Osteoblast (primary cell): ENCODE data around the gene USF2. TPM values are rescaled to one million over a fixed set of nuclear protein-coding genes. Genes with fewer than 3 reads are reported as not detected.
A peak's percentile ranks its signal among the peaks of the same experiment; 100 is the strongest.

Experiments
- DNase-seq: peaks from one replicate; pipeline ENCODE4 v3.0.0; 2011; ENCODE audit warnings: low spot score, mixed read lengths; ENCODE audit not compliant: insufficient read length; ENCODE audit errors: missing footprints
- H2AFZ ChIP-seq: 2 replicates; pipeline ENCODE4 v1.6.0; 2011; ENCODE audit warnings: mild to moderate bottlenecking, low read length
- H3K27ac ChIP-seq: 2 replicates; pipeline ENCODE4 v1.5.1; 2011; ENCODE audit warnings: mild to moderate bottlenecking, low read depth, low read length, moderate library complexity
- H3K27me3 ChIP-seq: 2 replicates; pipeline ENCODE4 v1.6.0; 2012; ENCODE audit warnings: mild to moderate bottlenecking, control low read depth, inconsistent platforms, low read length, moderate library complexity; ENCODE audit not compliant: insufficient read depth
- H3K36me3 ChIP-seq: 2 replicates; pipeline ENCODE4 v1.5.1; 2011; ENCODE audit warnings: mild to moderate bottlenecking, low read length, control low read depth, moderate library complexity; ENCODE audit not compliant: insufficient read depth
- H3K4me1 ChIP-seq: 2 replicates; pipeline ENCODE4 v1.5.1; 2011; ENCODE audit warnings: mild to moderate bottlenecking, low read length, control low read depth, moderate library complexity; ENCODE audit not compliant: insufficient read depth
- H3K4me2 ChIP-seq: 2 replicates; pipeline ENCODE4 v1.6.0; 2011; ENCODE audit warnings: mild to moderate bottlenecking, low read length; ENCODE audit not compliant: insufficient read depth
- H3K4me3 ChIP-seq: fragments of 200-600 bp; sonication (generic); 3 replicates; pipeline ENCODE4 v1.5.1; 2012; ENCODE audit warnings: mild to moderate bottlenecking, low read length, inconsistent platforms; ENCODE audit not compliant: insufficient read depth
- H3K79me2 ChIP-seq: 2 replicates; pipeline ENCODE4 v1.6.0; 2012; ENCODE audit warnings: mild to moderate bottlenecking, low read length, control low read depth, inconsistent platforms; ENCODE audit not compliant: insufficient read depth
- H3K9me3 ChIP-seq: 2 replicates; pipeline ENCODE4 v1.5.1; 2011; ENCODE audit warnings: low read depth, low read length, control low read depth
- H4K20me1 ChIP-seq: 2 replicates; pipeline ENCODE4 v1.6.0; 2012; ENCODE audit warnings: mild to moderate bottlenecking, low read length, control low read depth; ENCODE audit not compliant: insufficient read depth
- total RNA-seq: library from RNA; depleted of rRNA; stranded (reverse); fragments of >200 nt; gene quantifications from 2 replicates; pipeline ENCODE4 v1.2.3, GENCODE V29; 2012
- TF ChIP-seq, protein P1 (sequence below): IDR thresholded peaks from 2 replicates; pipeline ENCODE4 v1.5.1; 2011; ENCODE audit warnings: mild to moderate bottlenecking, low read depth, low read length, moderate library complexity; ENCODE audit errors: extremely low read depth

USF2 gene
- total RNA-seq, 1 donor: 66.2 TPM

DNA sequence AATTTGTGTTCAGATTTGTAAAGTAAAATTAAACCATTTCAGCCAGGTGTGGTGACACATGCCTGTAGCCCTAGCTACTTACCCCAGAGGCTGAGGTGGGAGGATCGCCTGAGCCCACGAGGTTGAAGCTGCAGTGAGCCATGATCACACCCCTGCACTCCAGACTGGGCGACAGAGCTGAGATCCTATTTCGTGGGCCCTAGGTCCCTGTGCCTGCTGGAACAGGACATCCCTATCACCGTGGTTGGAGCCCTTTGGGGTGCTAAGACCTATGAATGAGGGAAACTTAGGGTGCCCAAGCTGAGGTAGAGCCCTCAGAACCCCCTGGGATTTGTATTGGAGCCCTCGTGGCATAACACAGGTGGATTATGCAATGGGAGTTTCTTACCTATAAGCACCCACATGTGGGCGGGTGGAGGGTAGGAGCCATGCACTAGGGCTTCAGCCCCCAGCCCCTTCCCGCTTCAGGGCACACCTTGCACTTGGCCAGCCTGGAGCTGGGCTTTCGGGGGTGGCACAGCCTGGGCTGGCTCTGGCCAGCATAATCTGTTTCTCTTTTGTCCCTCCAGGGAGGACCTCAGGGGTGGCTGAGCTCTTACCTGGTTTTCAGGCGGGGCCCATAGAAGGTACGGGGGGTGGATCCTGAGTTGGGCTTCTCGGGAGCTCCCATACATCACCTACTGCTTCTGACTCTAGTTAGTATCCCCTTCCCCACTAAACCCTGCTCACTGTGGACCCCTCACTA lies 7.2 kb upstream of the USF2 start:
- Histone ChIP-seq H4K20me1 (peaks cover 7% of the 10 kb centered on the region), H3K4me3 (no peak overlapping the region), H3K79me2 (no peaks in the 10 kb centered on the region), H3K27ac (no peak overlapping the region), H3K9me3 (no peaks in the 10 kb centered on the region), H3K27me3 (peaks cover 13% of the 10 kb centered on the region), H3K4me1 (peaks cover under 1% of the 10 kb centered on the region), H3K4me2 (no peak overlapping the region), H3K36me3 (no peaks in the 10 kb centered on the region), H2AFZ (no peak overlapping the region)
- DNase-seq: peak; percentile 53
- TF ChIP-seq, protein P1, sequence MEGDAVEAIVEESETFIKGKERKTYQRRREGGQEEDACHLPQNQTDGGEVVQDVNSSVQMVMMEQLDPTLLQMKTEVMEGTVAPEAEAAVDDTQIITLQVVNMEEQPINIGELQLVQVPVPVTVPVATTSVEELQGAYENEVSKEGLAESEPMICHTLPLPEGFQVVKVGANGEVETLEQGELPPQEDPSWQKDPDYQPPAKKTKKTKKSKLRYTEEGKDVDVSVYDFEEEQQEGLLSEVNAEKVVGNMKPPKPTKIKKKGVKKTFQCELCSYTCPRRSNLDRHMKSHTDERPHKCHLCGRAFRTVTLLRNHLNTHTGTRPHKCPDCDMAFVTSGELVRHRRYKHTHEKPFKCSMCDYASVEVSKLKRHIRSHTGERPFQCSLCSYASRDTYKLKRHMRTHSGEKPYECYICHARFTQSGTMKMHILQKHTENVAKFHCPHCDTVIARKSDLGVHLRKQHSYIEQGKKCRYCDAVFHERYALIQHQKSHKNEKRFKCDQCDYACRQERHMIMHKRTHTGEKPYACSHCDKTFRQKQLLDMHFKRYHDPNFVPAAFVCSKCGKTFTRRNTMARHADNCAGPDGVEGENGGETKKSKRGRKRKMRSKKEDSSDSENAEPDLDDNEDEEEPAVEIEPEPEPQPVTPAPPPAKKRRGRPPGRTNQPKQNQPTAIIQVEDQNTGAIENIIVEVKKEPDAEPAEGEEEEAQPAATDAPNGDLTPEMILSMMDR: no peak

DNA sequence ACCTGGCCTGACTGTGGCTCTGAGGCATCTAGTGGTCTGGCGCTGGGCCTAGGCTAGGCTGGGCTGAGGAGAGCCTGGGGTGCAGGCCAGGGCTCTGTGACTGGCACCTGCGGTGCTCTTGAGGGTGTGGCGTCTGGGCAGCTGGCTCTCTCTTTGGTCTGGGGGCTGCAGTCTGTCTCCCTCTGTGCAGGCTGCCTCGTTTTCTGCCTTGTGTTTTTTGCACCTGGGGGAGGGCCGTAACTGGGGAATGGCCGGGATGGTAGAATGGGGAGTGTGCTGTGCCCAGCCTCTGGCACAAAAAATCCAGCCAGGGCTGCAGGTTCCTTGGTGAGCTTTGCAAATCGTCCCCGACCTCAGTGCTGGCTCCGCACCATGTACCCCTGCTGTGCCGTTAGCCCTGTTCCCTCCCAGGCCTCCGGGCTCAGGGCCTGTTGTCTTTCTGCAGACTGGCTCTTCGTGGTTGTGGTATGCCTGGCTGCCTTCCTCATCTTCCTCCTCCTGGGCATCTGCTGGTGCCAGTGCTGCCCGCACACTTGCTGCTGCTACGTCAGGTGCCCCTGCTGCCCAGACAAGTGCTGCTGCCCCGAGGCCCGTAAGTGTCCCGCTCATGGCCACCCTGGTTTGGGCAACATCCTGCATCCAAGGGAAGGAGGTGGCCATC lies 6.5 kb upstream of the USF2 start:
- H3K36me3 ChIP-seq: no peaks in the 10 kb centered on the region
- TF ChIP-seq, protein P1: no peak

DNA sequence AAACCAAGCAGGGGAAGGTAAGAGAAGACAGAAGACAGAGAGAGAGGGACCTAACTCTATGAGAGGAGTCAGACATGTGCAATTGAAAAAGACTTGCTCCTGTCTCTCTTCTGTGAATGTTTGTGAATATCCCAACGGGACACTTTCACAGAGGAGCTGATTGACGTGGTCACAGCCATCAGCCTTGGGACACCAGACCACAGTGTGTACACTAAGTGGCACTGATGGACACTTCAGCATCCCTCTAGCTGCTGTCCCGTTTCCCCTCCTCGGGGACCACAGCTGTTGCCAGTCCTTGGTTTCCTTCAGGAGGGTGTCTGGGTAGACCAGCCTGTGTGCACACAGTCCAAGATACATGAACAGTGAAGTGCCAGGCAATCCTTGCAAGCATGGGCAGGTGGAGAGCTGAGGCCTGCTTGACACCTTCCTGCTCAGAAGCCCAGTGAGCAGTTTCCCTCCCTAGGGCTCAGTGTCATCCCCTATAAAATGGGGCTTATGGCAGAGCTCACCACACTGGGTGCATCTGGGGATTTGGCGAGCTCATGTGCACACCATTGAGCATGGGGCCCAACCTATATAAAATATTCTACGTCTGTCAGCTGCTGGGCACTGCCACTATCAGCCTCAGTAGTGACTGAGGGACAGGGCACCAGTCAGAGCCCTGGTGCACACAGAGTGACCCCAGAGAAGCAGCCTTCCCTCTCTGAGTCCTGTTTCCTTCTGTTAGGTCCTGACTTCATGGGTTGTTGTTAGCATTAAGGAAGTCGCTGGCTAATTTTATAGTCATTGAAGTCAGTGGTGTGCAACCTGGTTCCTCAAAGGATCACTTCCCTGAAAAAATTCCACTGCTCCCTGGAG lies 4.3 kb upstream of the USF2 start:
- TF ChIP-seq, protein P1: no peak
- DNase-seq: peak; percentile 80

More for the DNA sequence above, 6.5 kb upstream of the USF2 start:
- Histone ChIP-seq H3K4me1 (peaks cover 6% of the 10 kb centered on the region), H3K4me2 (no peak overlapping the region), H4K20me1 (peaks cover 9% of the 10 kb centered on the region), H2AFZ (no peak overlapping the region), H3K4me3 (no peak overlapping the region), H3K27ac (no peak overlapping the region), H3K27me3 (peaks cover 13% of the 10 kb centered on the region), H3K79me2 (peaks cover 3% of the 10 kb centered on the region), H3K9me3 (no peaks in the 10 kb centered on the region)
- DNase-seq: peak; percentile 44

More for the DNA sequence above, 4.3 kb upstream of the USF2 start:
- Histone ChIP-seq H3K4me2 (no peak overlapping the region), H3K27ac (no peak overlapping the region), H4K20me1 (peaks cover 9% of the 10 kb centered on the region), H3K27me3 (peaks cover 8% of the 10 kb centered on the region), H3K36me3 (no peaks in the 10 kb centered on the region), H3K4me3 (no peak overlapping the region), H3K79me2 (peaks cover 9% of the 10 kb centered on the region), H3K9me3 (no peaks in the 10 kb centered on the region), H3K4me1 (peaks cover 6% of the 10 kb centered on the region), H2AFZ (no peak overlapping the region)
